Colonic mucosa (tissue), 4 donors: Measurements from ENCODE around the gene GATAD2B. TPM values are rescaled to one million over a fixed set of nuclear protein-coding genes. Genes with fewer than 3 reads are reported as not detected.

Experiments used
- DNase-seq: peaks from one replicate; pipeline ENCODE4 v3.0.0-alpha.2; 2020
- H3K27ac ChIP-seq: fragments of 200-600 bp; one replicate; pipeline ENCODE4 v1.8.0; 2021
- H3K27me3 ChIP-seq: fragments of 200-600 bp; one replicate; pipeline ENCODE4 v1.8.0; 2021
- H3K36me3 ChIP-seq: fragments of 200-600 bp; one replicate; pipeline ENCODE4 v1.8.0; 2021
- H3K4me1 ChIP-seq: fragments of 200-600 bp; one replicate; pipeline ENCODE4 v1.8.0; 2021; ENCODE audit warnings: mild to moderate bottlenecking
- H3K4me3 ChIP-seq: fragments of 200-600 bp; one replicate; pipeline ENCODE4 v1.8.0; 2021
- H3K9ac ChIP-seq, 2 donors: one replicate each; pipeline ENCODE4 v1.7.0; 2013; ENCODE audit warnings: control low read depth in 2 of 2, low read depth in 2 of 2, low read length in 2 of 2
- H3K9me3 ChIP-seq: fragments of 200-600 bp; one replicate; pipeline ENCODE4 v1.8.0; 2021
- CTCF ChIP-seq: fragments of 200-600 bp; IDR thresholded peaks from one replicate; pipeline ENCODE4 v1.8.0; 2022; ENCODE audit warnings: antibody characterized with exemption, mild to moderate bottlenecking
- intact Hi-C: fragments of 100-400 bp; cut with DNase I; formaldehyde crosslinking; loops from one replicate; pipeline ENCODE4 v1.14.1; 2022
- total RNA-seq, 2 donors: library from RNA; stranded (reverse); fragmentation: NEBNext Ultra II Directional in 1 of 2; extraction: Animal tissue kit (Norgen Biotek cat#: 25700) in 1 of 2; gene quantifications; one replicate each; pipeline ENCODE4 v1.2.1, GENCODE V29; 2021
- donor health status: healthy.
- donor health status: DM: no; HTN: no; CAD: no.
- donor health status: DM: no; HTN: no; CAD: no.

The GATAD2B gene
- total RNA-seq, 2 donors from 2014 or later, result 32.5 to 36.5 TPM

GRCh38 chr1:153928245-153928644, 5.5 kb upstream of the GATAD2B start:
- intact Hi-C loops, result no loop called here
- no peaks in the 10 kb centered on the region for H3K9me3 ChIP-seq
- H3K27ac ChIP-seq, result peak overlapping the region; percentile 12
- no peak overlapping the region for H3K4me3 ChIP-seq
- H3K4me1 ChIP-seq, result peaks cover 3% of the 10 kb centered on the region
- H3K36me3 ChIP-seq, result no peaks in the 10 kb centered on the region
- no peak for DNase-seq
- no peaks in the 10 kb centered on the region for H3K27me3 ChIP-seq
- no peak overlapping the region for H3K9ac ChIP-seq
- no peak for TF ChIP-seq CTCF

DNA sequence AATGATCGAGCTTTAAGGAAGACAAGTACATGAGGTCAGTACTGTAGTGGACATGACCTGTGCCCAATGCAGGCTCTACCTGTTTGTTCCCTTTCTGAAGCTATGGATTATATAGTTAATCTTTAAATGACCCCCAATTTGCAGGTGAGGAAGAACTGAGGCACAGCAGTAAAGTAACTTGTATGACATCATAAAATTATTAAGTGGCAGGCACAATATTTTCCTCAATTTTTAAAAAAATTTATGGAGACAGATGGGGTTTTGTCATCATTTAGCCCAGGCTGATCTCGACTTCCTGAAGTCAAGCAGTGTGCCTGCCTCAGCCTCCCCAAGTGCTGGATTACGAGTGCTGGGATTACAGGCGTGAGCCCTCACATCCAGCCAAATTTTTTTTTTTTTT, 3.6 kb upstream of the GATAD2B start:
- TF ChIP-seq CTCF, result no peak
- H3K9ac ChIP-seq, result no peak overlapping the region
- intact Hi-C loops, result no loop called here
- no peaks in the 10 kb centered on the region for H3K36me3 ChIP-seq
- DNase-seq, result no peak
- peaks cover 3% of the 10 kb centered on the region for H3K4me1 ChIP-seq
- H3K9me3 ChIP-seq, result no peaks in the 10 kb centered on the region
- H3K27ac ChIP-seq, result no peak overlapping the region
- no peaks in the 10 kb centered on the region for H3K27me3 ChIP-seq
- no peak overlapping the region for H3K4me3 ChIP-seq

DNA sequence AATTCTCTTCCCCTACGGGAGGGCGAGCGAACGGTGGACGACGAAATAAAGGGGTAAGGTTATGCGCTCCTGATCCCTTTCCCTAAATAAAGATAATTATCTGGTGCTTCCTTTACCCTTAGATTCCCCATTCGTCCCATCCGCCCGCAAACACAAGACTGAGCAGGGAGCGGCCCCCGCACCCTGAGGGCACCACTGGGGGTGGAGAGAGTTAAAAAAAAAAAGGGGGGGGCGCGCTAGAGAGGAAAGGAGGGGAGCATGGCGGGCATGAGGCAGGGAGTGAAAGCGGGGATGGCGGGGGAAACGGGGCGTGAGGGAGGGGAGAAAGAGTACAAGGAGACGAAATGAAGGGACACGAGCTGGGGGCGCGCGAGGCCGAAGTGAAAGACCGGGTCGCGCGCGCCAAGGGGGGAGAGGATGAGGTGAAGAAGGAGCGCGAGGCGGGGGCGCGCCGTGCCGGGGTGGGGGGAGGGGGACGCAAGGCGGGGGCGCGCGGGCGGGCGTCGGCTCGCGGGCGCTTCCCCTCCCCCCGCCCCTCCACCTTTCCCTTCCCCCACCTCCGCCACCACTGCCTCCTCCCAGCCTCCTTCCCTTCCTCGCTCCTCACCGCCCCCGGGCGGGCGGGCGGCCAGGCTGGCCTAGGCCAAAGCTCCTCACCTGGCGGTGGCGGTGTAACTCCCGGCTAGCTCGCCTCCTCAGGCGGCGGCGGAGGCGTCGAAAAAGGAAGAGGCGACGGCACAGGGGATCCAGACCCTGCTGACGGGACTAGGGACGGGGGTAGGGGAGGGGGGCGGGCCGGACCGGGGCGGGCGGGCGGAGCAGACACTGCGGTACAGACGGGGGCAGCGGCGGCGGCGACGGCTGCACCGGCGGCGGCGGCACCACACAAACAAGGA, 448 bp downstream of the GATAD2B start:
- H3K36me3 ChIP-seq, result no peaks in the 10 kb centered on the region
- peaks cover 16% of the 10 kb centered on the region for H3K4me1 ChIP-seq
- H3K9me3 ChIP-seq, result no peaks in the 10 kb centered on the region
- H3K27ac ChIP-seq, result peak overlapping the region; percentile 72
- H3K4me3 ChIP-seq, result peak overlapping the region; percentile 67
- intact Hi-C loops, result loop anchor here (5.0 kb wide), 1 partner anchor 65 kb away; the partner anchor contains the start of gene RAB13
- peak overlapping the region; percentile 68 to 90 for H3K9ac ChIP-seq
- H3K27me3 ChIP-seq, result no peaks in the 10 kb centered on the region
- peak; percentile 65 for DNase-seq
- TF ChIP-seq CTCF, result no peak

DNA sequence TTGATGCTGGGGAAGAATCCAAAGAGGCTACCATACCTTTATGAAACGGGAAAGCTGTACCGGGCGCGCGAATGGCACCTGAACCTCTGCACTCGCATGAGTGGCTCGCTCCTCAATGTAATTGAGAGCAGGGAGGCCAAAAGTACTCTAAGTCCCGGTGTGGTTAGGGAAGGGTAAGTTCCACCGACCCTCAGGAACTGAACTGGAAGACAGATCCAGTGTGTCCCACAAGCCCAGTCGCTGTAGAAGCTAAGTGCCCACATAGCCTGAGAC, 1.0 kb downstream of the GATAD2B start:
- no peak for TF ChIP-seq CTCF
- Histone ChIP-seq H3K9ac (peak overlapping the region; percentile 60 to 90), H3K4me1 (peaks cover 16% of the 10 kb centered on the region), H3K4me3 (peak overlapping the region; percentile 67), H3K9me3 (no peaks in the 10 kb centered on the region), H3K36me3 (no peaks in the 10 kb centered on the region), H3K27me3 (no peaks in the 10 kb centered on the region), H3K27ac (peak overlapping the region; percentile 72)
- DNase-seq, result peak; percentile 32
- intact Hi-C loops, result loop anchor here (5.0 kb wide), 1 partner anchor 66 kb away; the partner anchor contains the start of gene RAB13

GRCh38 chr1:153921080-153921802, 1.5 kb downstream of the GATAD2B start:
- no peak for TF ChIP-seq CTCF
- Histone ChIP-seq H3K36me3 (no peaks in the 10 kb centered on the region), H3K4me3 (peak overlapping the region; percentile 67), H3K4me1 (peaks cover 16% of the 10 kb centered on the region), H3K27me3 (no peaks in the 10 kb centered on the region), H3K9me3 (no peaks in the 10 kb centered on the region), H3K9ac (peak overlapping the region in 1 of 2 donors; percentile 90), H3K27ac (no peak overlapping the region)
- no peak for DNase-seq
- intact Hi-C loops, result loop anchor here (5.0 kb wide), 1 partner anchor 66 kb away; the partner anchor contains the start of gene RAB13
